GM18858 (cell line): ENCODE results near the gene OPRM1.
"Not testable (repeated sequence)": the region's sequence is repeated elsewhere in the genome, so short reads cannot be mapped to it uniquely, and the experiment has no call there.

Experiments
- ATAC-seq: cut with Tn5 transposase; IDR thresholded peaks from one replicate; pipeline ENCODE4 v1.9.1; 2021; ENCODE audit not compliant: unreplicated experiment

The OPRM1 gene

DNA sequence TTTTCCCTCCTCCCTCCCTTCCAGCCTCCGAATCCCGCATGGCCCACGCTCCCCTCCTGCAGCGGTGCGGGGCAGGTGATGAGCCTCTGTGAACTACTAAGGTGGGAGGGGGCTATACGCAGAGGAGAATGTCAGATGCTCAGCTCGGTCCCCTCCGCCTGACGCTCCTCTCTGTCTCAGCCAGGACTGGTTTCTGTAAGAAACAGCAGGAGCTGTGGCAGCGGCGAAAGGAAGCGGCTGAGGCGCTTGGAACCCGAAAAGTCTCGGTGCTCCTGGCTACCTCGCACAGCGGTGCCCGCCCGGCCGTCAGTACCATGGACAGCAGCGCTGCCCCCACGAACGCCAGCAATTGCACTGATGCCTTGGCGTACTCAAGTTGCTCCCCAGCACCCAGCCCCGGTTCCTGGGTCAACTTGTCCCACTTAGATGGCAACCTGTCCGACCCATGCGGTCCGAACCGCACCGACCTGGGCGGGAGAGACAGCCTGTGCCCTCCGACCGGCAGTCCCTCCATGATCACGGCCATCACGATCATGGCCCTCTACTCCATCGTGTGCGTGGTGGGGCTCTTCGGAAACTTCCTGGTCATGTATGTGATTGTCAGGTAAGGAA, at the start of gene OPRM1:
Gene OPRM1, plus strand, starts transcription at position 10 of the 612 bp plus-strand sequence. Its CDS starts 305 bp downstream, at position 315.
- no peak for ATAC-seq

GRCh38 chr6:153989989-153990388, 49.1 kb upstream of the OPRM1 start:
- no peak for ATAC-seq

- ATAC-seq = no peak
These were observed 45.0 kb upstream of the OPRM1 start for GRCh38 chr6:153994004-153994403.

- no peak for ATAC-seq
These were observed 44.2 kb upstream of the OPRM1 start for GRCh38 chr6:153994811-153995210.

DNA sequence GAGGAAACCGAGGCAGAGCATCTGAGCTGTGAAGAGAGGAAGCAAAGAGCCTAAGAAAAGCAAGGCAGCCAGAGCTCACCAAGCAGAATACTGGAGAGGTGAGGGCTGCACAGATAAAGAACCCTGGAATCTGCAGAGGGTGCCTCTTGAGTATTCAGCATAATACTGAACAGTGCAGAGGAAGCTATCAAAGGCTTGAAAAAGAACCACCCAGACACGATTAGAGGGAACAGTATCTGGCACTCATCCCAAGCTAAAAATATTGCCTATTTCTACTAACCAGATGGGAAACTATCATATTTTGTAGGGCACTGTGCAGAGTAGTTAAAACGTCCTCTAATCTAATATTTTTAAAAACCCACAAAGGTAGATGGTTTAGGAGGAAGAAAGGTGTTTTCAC, 41.8 kb upstream of the OPRM1 start:
- no peak for ATAC-seq

DNA sequence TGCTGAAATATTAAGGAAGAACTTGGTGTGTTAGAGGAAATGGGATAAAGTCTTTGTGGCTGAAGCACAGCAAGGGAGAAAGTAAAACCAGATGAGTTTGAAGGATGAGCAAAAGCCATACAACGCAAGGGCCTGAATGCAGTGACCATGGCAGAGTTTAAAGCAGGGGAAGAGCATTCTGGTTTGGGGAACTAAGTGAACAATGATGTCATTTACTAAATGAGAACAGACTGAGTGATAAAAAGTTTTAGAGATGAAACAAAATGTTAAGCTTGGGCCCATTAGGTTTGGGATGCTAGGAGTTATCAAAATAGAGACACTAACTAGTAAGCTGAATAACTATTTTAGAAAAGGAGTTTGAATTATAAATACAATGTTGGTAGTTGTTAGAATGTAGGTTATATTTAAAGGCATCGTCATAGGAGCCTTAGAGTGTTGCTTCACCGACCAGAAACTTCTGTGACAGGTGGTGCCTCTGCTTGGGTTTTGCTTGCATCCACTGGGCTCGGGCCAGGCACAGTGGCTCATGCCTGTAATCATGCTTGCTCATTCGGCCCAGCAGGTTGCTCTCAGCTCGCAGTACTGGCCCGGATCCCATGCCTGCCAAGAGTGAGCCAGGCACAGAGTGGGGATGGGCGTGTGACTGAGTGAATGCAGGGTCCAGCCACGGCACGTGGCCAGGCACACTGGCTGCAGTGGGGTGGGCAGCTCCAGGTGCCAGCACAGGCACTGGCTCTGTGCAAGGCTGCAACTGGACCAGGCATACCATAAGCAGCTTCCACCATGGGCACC, 37.4 kb upstream of the OPRM1 start:
- ATAC-seq = no peak

DNA sequence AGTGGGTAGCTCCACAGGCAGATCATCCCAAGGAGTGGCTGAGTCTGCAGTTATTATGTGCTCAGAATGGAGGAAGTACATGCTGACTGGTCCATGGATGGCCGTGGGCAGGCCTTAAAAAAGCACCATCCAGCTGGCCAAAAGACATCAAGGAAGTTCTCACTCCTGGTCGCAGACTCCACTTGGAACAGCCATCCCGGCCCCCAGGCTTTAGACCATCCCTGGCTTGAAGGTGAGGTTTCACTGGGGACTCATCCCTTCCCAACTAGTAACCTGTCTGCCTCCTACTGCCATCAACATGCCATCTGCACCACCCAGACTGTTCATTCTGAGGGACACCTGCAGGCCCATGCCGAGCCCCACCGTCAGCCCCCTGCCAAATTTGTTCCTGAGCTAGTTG, 36.1 kb upstream of the OPRM1 start:
- no peak for ATAC-seq

DNA sequence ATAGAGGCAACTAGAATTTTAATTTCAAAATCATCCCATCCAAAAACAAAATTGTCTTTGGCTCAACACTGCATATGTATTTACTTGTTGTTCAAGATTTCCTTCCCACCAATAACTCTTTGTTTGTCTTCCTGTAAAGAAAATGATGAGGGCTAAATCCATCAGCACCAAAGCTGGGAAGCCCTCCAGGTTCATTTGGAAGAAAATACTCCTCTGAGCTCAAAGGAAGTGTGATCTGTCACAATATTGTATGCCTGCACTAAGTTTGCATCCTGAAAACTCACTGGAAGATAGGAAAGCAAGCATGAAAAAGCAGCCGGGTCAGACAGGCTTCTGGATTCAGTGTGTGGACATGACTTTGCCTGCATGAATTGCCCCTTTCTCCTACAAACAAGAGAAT, 28.7 kb upstream of the OPRM1 start:
- ATAC-seq = no peak

DNA sequence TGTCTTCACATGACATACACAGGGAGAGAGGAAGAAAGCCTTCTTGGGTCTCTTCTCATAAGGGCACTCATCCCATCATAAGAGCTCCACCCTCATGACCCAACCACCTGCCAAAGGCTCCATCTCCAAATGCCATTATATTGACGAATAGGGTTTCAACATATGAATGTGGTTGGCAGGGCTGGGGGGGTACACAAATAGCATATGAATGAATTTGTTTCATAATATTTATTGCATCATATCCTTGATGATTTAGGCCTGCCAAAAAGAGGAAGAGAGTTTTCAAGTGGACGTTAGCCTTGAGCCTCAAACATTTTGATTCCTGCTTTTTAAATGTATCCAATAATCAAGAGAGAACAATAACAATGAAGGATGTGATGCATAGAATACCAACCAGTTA, 26.2 kb upstream of the OPRM1 start:
- no peak for ATAC-seq

DNA sequence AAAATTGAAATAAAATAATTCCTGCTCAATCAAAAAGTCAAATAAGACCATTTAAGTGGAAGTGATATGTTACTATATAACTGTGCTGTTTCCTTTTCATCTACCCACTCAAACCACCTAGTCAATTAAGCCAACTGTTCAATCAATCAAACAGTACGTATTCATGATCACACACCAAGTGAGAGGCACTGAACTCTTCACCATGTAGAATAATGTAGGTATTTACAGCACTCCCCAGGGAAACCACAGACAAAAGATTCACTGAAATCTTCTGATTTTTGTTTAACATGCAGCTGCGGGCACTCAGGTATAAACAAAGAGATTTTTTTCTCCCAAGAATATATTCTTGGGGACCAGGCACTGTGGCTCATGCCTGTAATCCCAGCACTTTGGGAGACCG, 21.3 kb upstream of the OPRM1 start:
- ATAC-seq = no peak

DNA sequence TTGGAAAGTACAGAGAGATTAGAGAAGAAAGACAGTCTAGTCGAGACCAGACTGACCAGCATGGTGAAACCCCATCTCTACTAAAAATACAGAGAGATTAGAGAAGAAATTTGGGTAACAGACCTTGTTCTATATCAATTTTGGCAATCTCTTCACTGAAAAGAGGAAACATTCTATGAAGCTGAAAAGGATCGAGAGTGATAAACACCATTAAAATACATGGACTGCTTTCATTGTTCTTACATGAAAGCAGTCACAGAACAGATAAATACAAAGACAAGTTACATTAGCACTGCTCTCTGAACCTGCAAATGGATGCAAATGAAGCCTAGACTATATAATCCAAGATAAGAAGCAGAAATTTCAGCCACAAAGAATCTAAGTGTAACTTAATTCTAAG, 8.4 kb upstream of the OPRM1 start:
- ATAC-seq = no peak

- no peak for ATAC-seq
These were observed 2.0 kb downstream of the OPRM1 start for GRCh38 chr6:154041001-154041400.

DNA sequence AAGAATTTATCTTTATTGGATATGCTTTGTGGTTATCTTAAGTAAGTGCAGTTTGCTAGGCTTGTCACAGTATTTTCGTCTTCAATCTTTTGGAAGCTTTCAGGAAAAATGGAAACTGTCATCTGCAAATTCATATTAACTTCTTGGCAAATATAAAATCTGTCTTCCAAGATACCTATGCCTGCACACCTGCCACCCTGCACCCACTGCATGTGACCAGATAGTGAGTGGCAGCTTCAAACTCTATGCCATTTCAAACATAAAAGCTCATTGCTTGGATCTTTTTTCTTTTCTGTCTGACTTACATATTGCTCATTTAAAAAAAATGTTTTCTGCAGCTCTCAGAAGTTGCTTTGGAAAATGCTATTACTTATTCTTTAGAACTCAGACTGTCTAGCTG, 14.1 kb downstream of the OPRM1 start:
- no peak for ATAC-seq

- no peak for ATAC-seq
These were observed 17.5 kb downstream of the OPRM1 start for GRCh38 chr6:154056536-154056935.

DNA sequence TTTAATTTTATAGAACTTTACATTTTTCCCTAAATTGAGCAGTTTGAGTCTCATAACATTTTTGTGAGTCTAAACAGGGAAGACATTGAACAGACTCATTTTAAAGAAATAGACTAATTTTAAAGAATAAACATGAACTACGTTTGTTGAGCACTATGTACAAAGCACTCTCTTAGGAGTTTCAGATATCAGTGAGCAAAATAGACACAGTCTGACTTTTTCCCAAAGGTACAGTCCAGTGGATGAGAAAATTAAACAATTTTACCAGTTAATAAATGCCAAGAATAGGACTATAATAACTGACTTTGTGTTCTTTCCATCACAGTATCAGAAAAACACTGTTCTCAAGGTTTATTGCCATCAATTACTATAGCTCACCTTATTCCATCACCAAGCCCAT, 18.1 kb downstream of the OPRM1 start:
- ATAC-seq = no peak

DNA sequence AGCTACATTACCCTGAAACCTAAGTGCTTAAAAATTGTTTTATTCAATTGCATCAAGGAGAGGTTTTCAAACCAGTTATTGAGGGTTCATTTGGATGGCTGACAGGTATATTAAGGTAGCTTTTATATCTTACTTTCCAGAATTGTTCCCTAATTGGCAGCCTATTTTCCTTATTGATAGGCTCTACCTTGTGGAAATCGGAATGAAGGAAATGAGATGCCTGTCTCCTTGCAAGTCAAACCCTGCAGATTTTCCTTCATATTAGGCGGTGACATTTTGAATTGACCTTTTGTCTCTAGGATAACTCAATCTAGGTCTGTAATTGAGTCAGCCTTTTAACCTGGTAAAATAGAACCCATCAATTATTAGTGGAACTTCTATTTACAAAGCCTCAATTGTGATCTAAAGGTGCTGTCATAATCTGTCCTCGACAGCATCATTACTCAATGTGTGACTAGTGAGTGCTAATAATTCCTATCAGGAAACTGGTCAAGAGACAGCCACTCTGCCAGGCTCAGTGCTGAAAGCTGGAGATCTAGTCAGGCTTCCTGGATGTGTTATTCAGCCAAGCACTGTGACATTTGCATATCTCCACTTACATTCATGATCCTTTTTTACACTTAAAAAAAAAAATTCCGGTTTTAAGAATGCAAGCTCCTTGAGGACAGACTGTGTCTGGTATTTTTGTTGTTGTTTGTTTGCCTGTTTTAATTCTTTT, 20.1 kb downstream of the OPRM1 start:
- no peak for ATAC-seq

DNA sequence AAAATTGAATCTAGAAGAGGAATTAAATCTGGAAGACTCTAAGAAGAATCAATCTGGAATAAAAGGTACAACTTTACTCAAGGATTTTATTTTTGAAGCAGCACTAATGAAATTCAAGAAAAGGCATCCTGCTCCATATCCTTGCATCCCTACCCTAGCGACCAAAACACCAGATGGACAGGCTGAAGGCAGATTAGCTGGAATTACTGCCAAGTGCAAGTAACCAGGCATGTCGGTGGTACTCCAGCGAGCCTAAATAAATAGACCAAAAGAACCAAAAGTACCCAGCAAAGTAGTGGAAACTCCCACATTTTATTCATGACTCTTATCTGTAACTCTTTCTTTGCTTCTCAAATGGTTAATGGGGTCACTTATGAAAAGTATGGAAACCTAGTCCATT, 21.0 kb downstream of the OPRM1 start:
- no peak for ATAC-seq

- no peak for ATAC-seq
These were observed 31.0 kb downstream of the OPRM1 start for GRCh38 chr6:154070041-154070440.

DNA sequence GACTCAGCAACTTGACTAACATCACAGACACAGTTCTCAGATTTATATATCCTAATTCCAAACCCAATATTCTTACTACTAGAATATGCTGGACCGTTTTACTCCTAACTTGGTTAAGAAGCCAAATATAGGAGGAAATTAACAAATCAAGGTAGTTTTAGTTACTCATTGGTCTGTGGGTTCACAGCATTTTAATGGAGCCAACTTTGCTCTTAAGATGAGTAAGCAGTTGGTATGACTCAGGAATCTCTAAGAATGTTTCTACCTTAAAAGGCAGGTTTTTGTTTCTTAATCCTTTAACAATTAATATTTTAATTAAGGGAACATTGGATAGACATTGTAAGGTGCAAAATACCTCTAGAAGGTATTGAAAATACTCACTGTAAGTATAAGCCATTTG, 31.6 kb downstream of the OPRM1 start:
- no peak for ATAC-seq

- no peak for ATAC-seq
These were observed 32.2 kb downstream of the OPRM1 start for GRCh38 chr6:154071236-154071635.

DNA sequence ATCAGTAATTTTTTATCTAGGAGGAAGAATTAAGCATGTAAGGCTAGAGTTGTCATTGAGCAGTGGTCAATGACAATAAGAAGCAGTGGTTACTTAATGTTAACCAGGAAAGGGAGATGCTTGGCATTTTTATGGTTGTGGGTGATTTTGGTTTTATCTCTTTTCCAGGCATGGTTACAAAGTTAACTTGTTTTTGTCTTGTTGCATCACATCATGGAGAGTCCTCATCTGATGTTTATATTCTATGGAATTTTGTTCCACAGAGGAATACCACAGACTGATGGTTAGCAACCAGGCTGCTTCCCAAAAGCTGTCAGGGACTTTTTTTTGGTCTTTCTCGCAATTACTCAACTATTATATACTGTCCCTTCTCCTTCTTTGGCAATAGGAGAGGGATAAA, 32.7 kb downstream of the OPRM1 start:
- ATAC-seq = no peak

GRCh38 chr6:154078596-154078995, 39.6 kb downstream of the OPRM1 start:
- not testable (repeated sequence) for ATAC-seq
